Endodermal cell (in vitro differentiated cells): ENCODE results near the gene M1AP. TPM values are rescaled to one million over a fixed set of nuclear protein-coding genes. Genes with fewer than 3 reads are reported as not detected.

Source experiments
- DNase-seq: peaks from one replicate; pipeline ENCODE4 v3.0.0-alpha.2; 2017
- H3K27ac ChIP-seq: 2 replicates; pipeline ENCODE4 v1.5.1; 2013; ENCODE audit warnings: mild to moderate bottlenecking, low read depth, low read length, moderate library complexity
- H3K27me3 ChIP-seq: 2 replicates; pipeline ENCODE4 v1.6.1; 2013; ENCODE audit warnings: mild to moderate bottlenecking, low read length, moderate library complexity; ENCODE audit not compliant: insufficient read depth, control insufficient read depth, poor library complexity, severe bottlenecking
- H3K36me3 ChIP-seq: 2 replicates; pipeline ENCODE4 v1.7.0; 2013; ENCODE audit warnings: mild to moderate bottlenecking, low read length, moderate library complexity; ENCODE audit not compliant: control insufficient read depth, insufficient read depth
- H3K4me1 ChIP-seq: one replicate; pipeline ENCODE4 v1.7.0; 2013; ENCODE audit warnings: low read length; ENCODE audit not compliant: control insufficient read depth, insufficient read depth
- H3K4me3 ChIP-seq: 2 replicates; pipeline ENCODE4 v1.5.1; 2013; ENCODE audit warnings: mild to moderate bottlenecking, low read length, moderate library complexity
- H3K9ac ChIP-seq: 2 replicates; pipeline ENCODE4 v1.6.1; 2013; ENCODE audit warnings: mild to moderate bottlenecking, low read length, moderate library complexity; ENCODE audit not compliant: poor library complexity, severe bottlenecking; ENCODE audit errors: extremely low read depth
- H3K9me3 ChIP-seq: 2 replicates; pipeline ENCODE4 v1.6.1; 2013; ENCODE audit warnings: mild to moderate bottlenecking, low read length, moderate library complexity; ENCODE audit not compliant: control insufficient read depth
- H3K27ac Mint-ChIP-seq: 2 replicates; pipeline ENCODE4 v1.8.0; 2020; ENCODE audit warnings: mixed read lengths
- H3K27me3 Mint-ChIP-seq: 2 replicates; pipeline ENCODE4 v1.8.0; 2021; ENCODE audit warnings: mild to moderate bottlenecking, mixed read lengths; ENCODE audit not compliant: insufficient read depth
- H3K36me3 Mint-ChIP-seq: 2 replicates; pipeline ENCODE4 v1.8.0; 2020; ENCODE audit warnings: low read depth, mixed read lengths
- H3K4me1 Mint-ChIP-seq: 2 replicates; pipeline ENCODE4 v1.8.0; 2020; ENCODE audit warnings: mixed read lengths
- H3K4me3 Mint-ChIP-seq: 2 replicates; pipeline ENCODE4 v1.8.0; 2020; ENCODE audit warnings: mild to moderate bottlenecking, moderate library complexity, mixed read lengths
- H3K9me3 Mint-ChIP-seq: 2 replicates; pipeline ENCODE4 v1.8.0; 2020; ENCODE audit warnings: mild to moderate bottlenecking, mixed read lengths
- WGBS, 2 experiments: methylation state at CpG; one replicate each; pipeline versions ENCODE4 v1.1.5 to v1.1.7; 2013; ENCODE audit warnings: missing lambda C conversion rate in 2 of 2, mixed read lengths in 1 of 2; ENCODE audit not compliant: insufficient coverage in 1 of 2, insufficient read length in 1 of 2; 5-methylcytosine and 5-hydroxymethylcytosine counted together
- total RNA-seq, 2 donors: library from RNA; stranded (reverse); fragmentation: NEBNext Ultra II Directional in 1 of 2; extraction: Animal tissue kit (Norgen Biotek cat#: 25700) in 1 of 2; gene quantifications; 2 replicates in 1 of 2; 3 replicates in 1 of 2; pipeline ENCODE4 v1.2.1, GENCODE V29; 2021
- TF ChIP-seq, protein P1 (sequence below): fragments of 200-600 bp; sonication (generic); conservative IDR thresholded peaks from 2 replicates; pipeline ENCODE4 v1.5.0; 2021; ENCODE audit warnings: antibody characterized with exemption, mild to moderate bottlenecking

Gene M1AP
- total RNA-seq, 2 donors from 2014 or later = 3.8 to 5.5 TPM

DNA sequence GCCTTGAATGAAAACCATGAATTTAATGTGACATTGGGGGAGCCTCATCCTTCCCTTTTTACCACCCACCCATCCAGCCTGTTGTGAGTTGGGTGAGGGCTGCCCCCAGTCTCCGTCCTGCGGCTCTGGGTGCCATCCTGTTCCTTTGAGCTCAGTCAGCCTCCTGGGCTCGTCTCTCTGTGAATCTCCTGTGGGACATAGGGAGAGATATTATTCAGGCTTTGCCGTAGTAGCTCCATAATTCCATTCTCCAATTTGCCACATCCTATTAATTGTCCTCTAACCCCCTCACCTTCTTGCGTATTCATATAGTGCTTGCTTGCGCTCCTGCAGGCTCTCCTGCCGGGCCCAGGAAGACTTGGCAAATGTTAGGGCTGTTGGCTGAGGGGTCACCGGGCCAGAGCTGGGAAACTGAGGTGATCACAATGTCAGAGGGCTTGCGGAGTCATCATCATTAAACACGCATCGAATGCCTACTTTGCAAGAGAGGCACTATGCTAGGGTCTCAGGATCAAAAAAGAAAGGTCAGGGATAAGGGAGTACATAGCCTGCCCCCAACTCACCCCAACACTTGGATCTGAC is 121.4 kb downstream of the M1AP start:
- Mint-ChIP-seq H3K27ac (no peak overlapping the region), H3K4me3 (no peak overlapping the region), H3K4me1 (peaks cover 7% of the 10 kb centered on the region), H3K27me3 (peaks cover 23% of the 10 kb centered on the region), H3K36me3 (peaks cover 27% of the 10 kb centered on the region), H3K9me3 (no peaks in the 10 kb centered on the region)
- Histone ChIP-seq H3K9ac (no peak overlapping the region), H3K36me3 (peaks cover 26% of the 10 kb centered on the region), H3K4me1 (no peaks in the 10 kb centered on the region), H3K27ac (no peak overlapping the region), H3K9me3 (no peaks in the 10 kb centered on the region), H3K4me3 (no peak overlapping the region), H3K27me3 (peaks cover 25% of the 10 kb centered on the region)
- WGBS, 2 experiments = 96 to 98% methylated on average over 6 to 11 of the region's 11 CpGs
- DNase-seq = no peak
- TF ChIP-seq, protein P1, sequence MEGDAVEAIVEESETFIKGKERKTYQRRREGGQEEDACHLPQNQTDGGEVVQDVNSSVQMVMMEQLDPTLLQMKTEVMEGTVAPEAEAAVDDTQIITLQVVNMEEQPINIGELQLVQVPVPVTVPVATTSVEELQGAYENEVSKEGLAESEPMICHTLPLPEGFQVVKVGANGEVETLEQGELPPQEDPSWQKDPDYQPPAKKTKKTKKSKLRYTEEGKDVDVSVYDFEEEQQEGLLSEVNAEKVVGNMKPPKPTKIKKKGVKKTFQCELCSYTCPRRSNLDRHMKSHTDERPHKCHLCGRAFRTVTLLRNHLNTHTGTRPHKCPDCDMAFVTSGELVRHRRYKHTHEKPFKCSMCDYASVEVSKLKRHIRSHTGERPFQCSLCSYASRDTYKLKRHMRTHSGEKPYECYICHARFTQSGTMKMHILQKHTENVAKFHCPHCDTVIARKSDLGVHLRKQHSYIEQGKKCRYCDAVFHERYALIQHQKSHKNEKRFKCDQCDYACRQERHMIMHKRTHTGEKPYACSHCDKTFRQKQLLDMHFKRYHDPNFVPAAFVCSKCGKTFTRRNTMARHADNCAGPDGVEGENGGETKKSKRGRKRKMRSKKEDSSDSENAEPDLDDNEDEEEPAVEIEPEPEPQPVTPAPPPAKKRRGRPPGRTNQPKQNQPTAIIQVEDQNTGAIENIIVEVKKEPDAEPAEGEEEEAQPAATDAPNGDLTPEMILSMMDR = no peak

DNA sequence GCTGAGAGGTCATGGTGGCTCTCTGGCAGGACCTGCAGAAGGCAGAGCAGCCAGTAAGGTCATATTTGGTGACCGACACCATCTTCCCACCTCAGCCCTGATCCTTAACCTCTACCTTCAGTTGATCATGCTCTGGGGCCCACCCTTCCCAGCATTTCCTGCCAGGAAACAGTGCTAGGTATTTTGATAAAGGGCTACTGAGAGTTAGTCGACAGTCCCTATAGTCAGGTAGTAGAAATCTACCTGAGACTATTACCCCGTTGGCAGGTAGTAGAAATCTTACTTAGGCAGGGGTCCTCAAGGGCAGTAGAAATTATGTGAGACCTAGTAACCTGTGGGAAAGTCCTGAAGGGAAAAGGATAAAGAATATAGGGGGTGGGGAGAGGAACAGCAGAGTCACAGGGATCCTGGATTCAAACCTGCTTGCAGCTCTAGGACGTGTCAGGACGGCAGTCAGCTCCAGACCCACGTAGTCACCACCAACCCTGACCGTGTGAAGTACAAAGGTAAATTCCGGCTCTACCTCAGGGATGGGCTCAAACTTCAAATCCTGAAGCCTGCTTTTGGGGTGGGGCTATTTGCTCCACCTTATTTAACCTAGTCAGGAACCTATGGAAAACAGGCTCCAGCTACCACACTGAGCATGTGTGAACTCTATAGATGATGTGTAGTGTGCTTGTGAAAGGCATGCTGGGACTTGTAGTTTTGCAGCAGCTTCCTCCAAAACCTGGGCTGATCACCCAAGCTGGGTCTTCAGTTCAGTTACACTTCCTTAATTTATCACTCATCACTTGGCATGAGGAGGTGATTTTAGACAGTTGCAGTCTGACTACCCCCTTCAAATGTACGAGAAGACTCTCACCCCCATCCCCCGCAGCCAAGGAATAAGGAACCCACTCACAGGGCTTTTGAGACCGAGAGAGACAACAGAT is 122.1 kb downstream of the M1AP start, which contains the start of gene DQX1:
DQX1 (minus strand) TSS at position 515 of the 932 bp plus-strand sequence; CDS start at position 13, 502 bp downstream.
- no peaks in the 10 kb centered on the region for H3K9me3 Mint-ChIP-seq
- TF ChIP-seq, protein P1 = no peak
- peaks cover 26% of the 10 kb centered on the region for H3K36me3 ChIP-seq
- no peaks in the 10 kb centered on the region for H3K9me3 ChIP-seq
- H3K27me3 ChIP-seq = peaks cover 32% of the 10 kb centered on the region
- H3K4me1 ChIP-seq = no peaks in the 10 kb centered on the region
- WGBS, 2 experiments = 94 to 96% methylated on average over 8 to 11 of the region's 11 CpGs
- H3K27ac ChIP-seq = no peak within 1 kb of the TSS
- no peak within 1 kb of the TSS for H3K4me3 ChIP-seq
- no peak within 1 kb of the TSS for H3K4me3 Mint-ChIP-seq
- H3K36me3 Mint-ChIP-seq = peaks cover 24% of the 10 kb centered on the region
- no peak within 1 kb of the TSS for H3K9ac ChIP-seq
- peak; percentile 81 for DNase-seq
- H3K4me1 Mint-ChIP-seq = peaks cover 7% of the 10 kb centered on the region
- H3K27me3 Mint-ChIP-seq = peaks cover 31% of the 10 kb centered on the region
- no peak within 1 kb of the TSS for H3K27ac Mint-ChIP-seq

DNA sequence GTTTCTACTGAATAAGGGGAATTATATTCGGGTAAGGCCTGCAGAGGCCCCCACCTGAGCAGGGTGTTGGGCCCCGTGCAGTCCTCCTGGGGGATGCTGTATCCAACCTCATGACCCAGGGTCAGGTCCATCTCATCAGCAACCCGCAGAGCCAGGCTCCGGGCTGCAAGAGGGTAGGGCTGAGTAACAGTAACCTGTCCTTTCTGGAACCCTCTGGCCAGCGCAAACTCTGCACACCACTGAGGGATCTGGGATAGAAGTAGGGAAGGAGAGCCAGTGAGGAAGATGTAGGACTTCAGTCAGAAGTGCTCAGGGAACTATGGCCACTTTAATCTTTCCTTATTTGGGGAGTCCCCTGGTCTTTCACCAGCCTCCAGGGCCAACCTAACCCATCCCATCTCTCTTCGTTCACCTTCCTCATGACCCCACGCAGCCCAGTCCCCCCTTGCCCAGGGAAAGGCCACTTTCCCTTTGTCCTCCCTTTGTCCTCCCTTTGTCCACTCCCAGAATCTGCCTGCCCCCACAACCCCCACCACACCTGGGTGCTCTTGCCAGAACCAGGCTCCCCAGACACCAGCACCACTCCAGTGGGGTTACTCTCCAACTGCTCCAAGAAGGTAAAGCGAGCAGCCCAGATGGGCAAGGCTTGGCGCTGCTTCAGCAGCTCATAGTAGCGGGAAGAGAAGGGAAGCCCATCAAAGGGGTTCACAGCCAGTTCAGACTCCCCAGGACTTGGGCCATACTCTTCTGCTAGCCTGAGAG is 123.0 kb downstream of the M1AP start:
- no peaks in the 10 kb centered on the region for H3K9me3 Mint-ChIP-seq
- H3K4me1 ChIP-seq = no peaks in the 10 kb centered on the region
- H3K36me3 Mint-ChIP-seq = peaks cover 21% of the 10 kb centered on the region
- H3K36me3 ChIP-seq = peaks cover 26% of the 10 kb centered on the region
- peaks cover 39% of the 10 kb centered on the region for H3K27me3 Mint-ChIP-seq
- no peaks in the 10 kb centered on the region for H3K9me3 ChIP-seq
- H3K9ac ChIP-seq = no peak overlapping the region
- DNase-seq = no peak
- H3K4me3 ChIP-seq = no peak overlapping the region
- no peak overlapping the region for H3K4me3 Mint-ChIP-seq
- peaks cover 4% of the 10 kb centered on the region for H3K4me1 Mint-ChIP-seq
- peaks cover 41% of the 10 kb centered on the region for H3K27me3 ChIP-seq
- no peak overlapping the region for H3K27ac Mint-ChIP-seq
- 94% methylated on average over 5 to 10 of the region's 10 CpGs for WGBS, 2 experiments
- TF ChIP-seq, protein P1 = no peak
- no peak overlapping the region for H3K27ac ChIP-seq
